ENCODE data around the gene SLC2A1. TPM values are rescaled to one million over a fixed set of nuclear protein-coding genes. Genes with fewer than 3 reads are reported as not detected.

SLC2A1 gene
- total RNA-seq, 1 experiment from 2014 or later = 245 TPM

DNA sequence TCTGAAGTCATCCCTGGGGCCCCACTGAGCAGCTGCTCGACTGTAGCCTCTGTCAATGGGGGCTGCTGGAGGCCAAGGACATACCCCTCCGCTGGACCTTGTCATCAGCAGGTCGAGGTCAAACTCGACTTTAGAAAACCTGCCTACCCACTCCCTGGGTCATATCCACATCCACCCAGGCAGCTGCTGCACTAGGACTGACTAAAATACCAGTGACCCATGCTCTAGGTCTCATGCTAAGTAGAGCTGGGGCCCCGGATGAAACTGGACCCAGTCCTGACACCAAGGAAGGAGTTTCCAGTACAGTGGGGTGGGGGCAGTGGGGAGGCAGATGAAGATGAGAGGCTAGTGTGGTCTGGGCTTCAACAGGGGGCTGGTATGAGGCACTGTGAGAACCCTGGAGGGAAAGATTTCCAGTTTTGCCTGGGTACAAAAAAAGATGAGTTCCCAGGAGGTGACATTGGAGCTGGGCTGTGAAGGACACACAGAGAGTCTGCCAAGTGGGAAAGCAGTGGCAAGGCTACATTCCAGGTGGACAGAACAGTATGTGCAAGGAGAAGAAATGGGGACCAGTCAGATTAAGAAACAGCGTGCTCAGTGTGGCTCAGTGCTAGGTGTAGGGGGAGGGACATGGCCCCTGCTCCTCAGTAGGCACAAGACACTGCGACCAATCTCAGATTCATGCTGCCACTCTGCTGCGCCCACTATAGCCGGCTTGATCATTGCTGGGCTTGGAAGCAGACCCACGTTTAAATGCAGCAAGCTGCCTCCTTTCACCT lies 12.4 kb downstream of the SLC2A1 start:
- peaks cover 31% of the 10 kb centered on the region for H3K36me3 ChIP-seq (ENCODE audit: low read depth, low read length)
- ATAC-seq (no peak), DNase-seq (no peak)
- H3K4me2 ChIP-seq (ENCODE audit: low read length) = no peak overlapping the region
- ChIA-PET CTCF (interaction anchor here (1.3 kb wide), 1 partner anchor 23 kb away, joined by 17 read pairs; no protein-coding TSS in a partner anchor), POLR2A (ENCODE audit: unreplicated experiment) (no interaction called here)
- H3K79me2 ChIP-seq (ENCODE audit: low read length) = peaks cover 88% of the 10 kb centered on the region
- H2AFZ ChIP-seq (ENCODE audit: low read length) = no peak overlapping the region
- no peaks in the 10 kb centered on the region for H3K9me2 ChIP-seq (replicated peaks; ENCODE audit: low read length)
- TF ChIP-seq EZH2 (IDR thresholded peaks at IDR 0.05; ENCODE audit: low read length, unreplicated experiment) (no peak), EZH2phosphoT487 (IDR thresholded peaks at IDR 0.05; ENCODE audit: borderline replicate concordance, low read length) (no peak)
- TF ChIP-seq, protein P1, sequence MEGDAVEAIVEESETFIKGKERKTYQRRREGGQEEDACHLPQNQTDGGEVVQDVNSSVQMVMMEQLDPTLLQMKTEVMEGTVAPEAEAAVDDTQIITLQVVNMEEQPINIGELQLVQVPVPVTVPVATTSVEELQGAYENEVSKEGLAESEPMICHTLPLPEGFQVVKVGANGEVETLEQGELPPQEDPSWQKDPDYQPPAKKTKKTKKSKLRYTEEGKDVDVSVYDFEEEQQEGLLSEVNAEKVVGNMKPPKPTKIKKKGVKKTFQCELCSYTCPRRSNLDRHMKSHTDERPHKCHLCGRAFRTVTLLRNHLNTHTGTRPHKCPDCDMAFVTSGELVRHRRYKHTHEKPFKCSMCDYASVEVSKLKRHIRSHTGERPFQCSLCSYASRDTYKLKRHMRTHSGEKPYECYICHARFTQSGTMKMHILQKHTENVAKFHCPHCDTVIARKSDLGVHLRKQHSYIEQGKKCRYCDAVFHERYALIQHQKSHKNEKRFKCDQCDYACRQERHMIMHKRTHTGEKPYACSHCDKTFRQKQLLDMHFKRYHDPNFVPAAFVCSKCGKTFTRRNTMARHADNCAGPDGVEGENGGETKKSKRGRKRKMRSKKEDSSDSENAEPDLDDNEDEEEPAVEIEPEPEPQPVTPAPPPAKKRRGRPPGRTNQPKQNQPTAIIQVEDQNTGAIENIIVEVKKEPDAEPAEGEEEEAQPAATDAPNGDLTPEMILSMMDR (conservative IDR thresholded peaks at IDR 0.05; ENCODE audit: low read depth, low read length) = no peak
- H3F3A ChIP-seq (ENCODE audit: low read length, unreplicated experiment) = peaks cover 11% of the 10 kb centered on the region
- no peak overlapping the region for H3K9ac ChIP-seq (ENCODE audit: low read length)
- BruUV-seq (replicated peaks) = no TSS peak
- no peak overlapping the region for H3K4me3 ChIP-seq (ENCODE audit: low read length)
- H3K9me3 ChIP-seq (ENCODE audit: low read length) = no peaks in the 10 kb centered on the region
- intact Hi-C loops (cut with micrococcal nuclease) = no loop called here
- peak overlapping the region; percentile 17; the same call in 1 of the 2 replicates for H3K27ac ChIP-seq (ENCODE audit: low read length)
- H3K27me3 ChIP-seq (ENCODE audit: low read length) = no peaks in the 10 kb centered on the region
- H4K20me1 ChIP-seq (ENCODE audit: low read length) = peaks cover 10% of the 10 kb centered on the region; the same call in 1 of the 2 replicates
- peaks cover 84% of the 10 kb centered on the region for H3K4me1 ChIP-seq (ENCODE audit: insufficient read depth, low read length)

DNA sequence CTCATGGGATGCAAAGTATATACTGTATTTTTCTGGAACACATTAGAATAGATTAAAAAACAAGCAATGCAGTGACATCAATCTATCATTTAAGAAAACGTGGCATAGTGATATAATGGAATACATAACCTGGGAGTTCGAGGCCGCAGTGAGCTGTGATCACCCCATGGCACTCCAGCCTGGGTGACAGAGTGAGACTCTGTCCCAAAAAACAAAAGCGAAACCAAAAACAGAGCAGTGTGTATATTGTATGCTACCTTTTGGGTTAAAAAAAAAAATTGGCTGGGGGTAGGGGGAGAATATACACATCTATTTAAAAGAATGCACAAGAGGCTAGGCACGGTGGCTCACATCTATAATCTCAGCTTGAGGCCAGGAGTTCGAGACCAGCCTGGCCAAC lies 13.5 kb downstream of the SLC2A1 start:
- intact Hi-C loops (cut with micrococcal nuclease) = no loop called here
- Histone ChIP-seq H3K9me2 (replicated peaks; ENCODE audit: low read length) (no peaks in the 10 kb centered on the region), H3K4me1 (ENCODE audit: insufficient read depth, low read length) (peaks cover 84% of the 10 kb centered on the region), H3K9me3 (ENCODE audit: low read length) (no peaks in the 10 kb centered on the region), H3K4me2 (ENCODE audit: low read length) (peak overlapping the region; percentile 63), H3K79me2 (ENCODE audit: low read length) (peaks cover 78% of the 10 kb centered on the region), H3K27me3 (ENCODE audit: low read length) (no peaks in the 10 kb centered on the region), H3K9ac (ENCODE audit: low read length) (no peak overlapping the region), H3F3A (ENCODE audit: low read length, unreplicated experiment) (peaks cover 12% of the 10 kb centered on the region), H3K4me3 (ENCODE audit: low read length) (no peak overlapping the region), H3K36me3 (ENCODE audit: low read depth, low read length) (peaks cover 29% of the 10 kb centered on the region), H4K20me1 (ENCODE audit: low read length) (0 out of 2 replicates have a peak, but pooled peaks cover 5% of the 10 kb centered on the region), H2AFZ (ENCODE audit: low read length) (no peak overlapping the region), H3K27ac (ENCODE audit: low read length) (peak overlapping the region; percentile 99)
- ChIA-PET CTCF (no interaction called here), POLR2A (ENCODE audit: unreplicated experiment) (no interaction called here)
- TF ChIP-seq EZH2 (IDR thresholded peaks at IDR 0.05; ENCODE audit: low read length, unreplicated experiment) = no peak
- TF ChIP-seq, protein P1 (conservative IDR thresholded peaks at IDR 0.05; ENCODE audit: low read depth, low read length) = no peak
- TF ChIP-seq EZH2phosphoT487 (IDR thresholded peaks at IDR 0.05; ENCODE audit: borderline replicate concordance, low read length) = no peak
- no peak for ATAC-seq
- no TSS peak for BruUV-seq (replicated peaks)
- no peak for DNase-seq
